Nucleus accumbens (tissue), 56 donors: ENCODE data around the gene ATXN7L1.

ENCODE experiments used
- DNase-seq, 56 donors: peaks; one replicate each; lab custom pipeline; 2025; lab: John Stamatoyannopoulos, UW

Gene ATXN7L1

DNA sequence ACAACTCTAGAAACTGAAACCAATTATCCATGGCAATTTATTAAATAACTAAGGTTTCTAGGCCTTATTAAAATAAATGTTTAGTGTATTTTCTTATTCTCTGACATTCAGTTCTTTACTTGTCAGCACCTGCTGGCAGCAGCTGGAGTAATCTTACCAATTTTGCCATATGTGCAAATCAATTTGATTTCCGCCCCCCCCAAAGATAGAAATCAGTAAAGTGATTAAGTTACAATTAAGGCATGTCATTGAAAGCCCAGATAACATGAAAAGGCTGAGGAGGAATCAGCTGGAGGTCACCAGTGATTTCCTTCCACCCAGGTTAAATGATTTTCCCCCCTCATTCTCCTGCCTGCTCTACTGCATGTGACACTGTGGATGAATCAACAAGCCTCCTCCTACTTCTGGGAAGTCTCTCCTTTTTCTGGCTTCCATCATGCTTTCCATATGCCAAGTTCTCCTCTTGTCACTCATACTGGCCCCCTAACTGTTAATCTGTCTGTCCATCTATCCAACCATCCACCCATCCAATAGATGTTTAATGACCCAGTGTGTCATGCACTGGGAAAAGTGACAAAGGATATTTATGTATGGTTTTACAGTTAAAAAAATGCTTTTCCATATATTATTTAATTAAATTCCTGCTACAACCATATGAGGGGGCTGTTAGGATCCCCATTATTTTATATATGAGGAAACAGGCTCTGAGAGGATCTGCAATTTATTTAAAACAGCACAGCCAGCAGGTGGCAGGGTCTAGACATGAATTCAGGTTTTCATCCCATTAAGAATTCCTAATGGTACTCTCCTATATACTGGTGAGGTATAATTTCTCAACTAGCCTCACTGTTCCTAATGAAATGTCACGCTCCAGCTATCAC, 116.5 kb downstream of the ATXN7L1 start:
- peak in 22 of 56 donors; percentile 1 to 77 (median 22) for DNase-seq

DNA sequence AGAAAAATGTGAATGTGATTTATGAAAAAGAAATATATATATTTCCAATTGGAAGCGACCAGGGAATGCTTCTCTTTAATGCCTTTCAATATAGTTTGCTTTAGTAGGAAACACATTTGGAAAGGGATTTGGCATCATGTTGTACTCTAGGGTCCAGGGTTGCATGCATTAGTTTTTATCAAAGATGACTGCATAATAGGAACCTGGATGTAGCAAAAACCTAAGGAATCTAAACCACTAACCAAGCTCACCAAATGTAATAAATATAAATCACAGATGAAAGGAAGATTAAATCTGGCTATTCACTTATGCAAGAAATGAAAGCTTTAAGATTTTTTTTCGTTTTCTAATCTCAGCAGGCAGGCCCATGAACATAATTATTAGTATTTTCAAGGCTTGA, 120.0 kb downstream of the ATXN7L1 start:
- DNase-seq: no peak

GRCh38 chr7:105752671-105753275, 123.6 kb downstream of the ATXN7L1 start:
- DNase-seq: peak in 1 of 56 donors; percentile 4

GRCh38 chr7:105751054-105751453, 125.3 kb downstream of the ATXN7L1 start:
- DNase-seq: no peak

- no peak for DNase-seq
These were observed 127.7 kb downstream of the ATXN7L1 start for GRCh38 chr7:105748701-105749100.

DNA sequence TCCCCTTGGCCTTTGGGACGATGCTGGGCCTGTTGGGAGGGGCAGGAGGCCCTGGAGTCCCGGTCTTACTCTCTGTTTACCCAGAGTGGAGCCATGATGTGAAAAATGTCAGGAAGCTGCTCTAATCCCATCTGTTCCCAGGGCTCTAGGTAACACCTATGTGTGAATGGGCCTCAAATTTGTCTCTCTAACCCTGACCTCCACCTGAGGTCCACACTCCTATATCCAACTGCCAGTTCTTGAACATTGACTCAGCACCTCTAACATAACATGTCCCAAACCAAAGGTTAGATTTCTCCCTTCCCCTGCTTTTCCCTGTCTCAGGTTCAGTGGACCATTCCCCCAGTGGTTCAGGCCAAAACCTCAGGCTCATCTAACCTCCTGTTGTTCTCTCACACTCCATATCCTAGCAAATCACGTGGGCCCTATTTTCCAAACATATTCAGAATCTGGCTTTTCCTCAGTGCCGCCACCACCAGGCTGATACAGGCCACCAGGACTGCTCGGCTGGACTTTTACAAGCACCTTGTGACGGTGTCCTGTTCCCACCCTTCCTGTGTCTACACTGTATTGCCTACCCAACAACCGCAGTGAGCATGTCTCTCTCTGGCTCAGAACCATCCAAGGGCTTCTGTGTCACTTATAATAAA, 130.6 kb downstream of the ATXN7L1 start:
- DNase-seq: no peak

DNA sequence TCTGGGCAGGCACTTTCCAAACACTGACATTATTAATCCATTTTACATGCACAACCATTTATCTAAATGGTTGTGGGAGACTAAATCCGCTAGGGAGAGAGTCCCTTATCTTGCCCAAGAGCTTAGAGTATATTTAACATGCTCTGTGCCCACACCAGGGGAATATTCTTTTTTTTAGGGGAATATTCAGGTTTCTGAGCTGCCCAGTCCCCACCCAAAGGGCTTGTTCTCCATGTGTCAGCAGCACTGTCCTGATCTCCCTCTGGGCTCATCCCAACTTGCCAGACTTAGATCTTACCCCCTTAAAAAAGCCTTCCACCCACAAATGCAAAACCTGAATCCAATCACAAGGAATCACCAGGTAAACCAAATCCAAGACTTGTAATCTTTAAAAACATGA, 132.1 kb downstream of the ATXN7L1 start:
- no peak for DNase-seq

DNA sequence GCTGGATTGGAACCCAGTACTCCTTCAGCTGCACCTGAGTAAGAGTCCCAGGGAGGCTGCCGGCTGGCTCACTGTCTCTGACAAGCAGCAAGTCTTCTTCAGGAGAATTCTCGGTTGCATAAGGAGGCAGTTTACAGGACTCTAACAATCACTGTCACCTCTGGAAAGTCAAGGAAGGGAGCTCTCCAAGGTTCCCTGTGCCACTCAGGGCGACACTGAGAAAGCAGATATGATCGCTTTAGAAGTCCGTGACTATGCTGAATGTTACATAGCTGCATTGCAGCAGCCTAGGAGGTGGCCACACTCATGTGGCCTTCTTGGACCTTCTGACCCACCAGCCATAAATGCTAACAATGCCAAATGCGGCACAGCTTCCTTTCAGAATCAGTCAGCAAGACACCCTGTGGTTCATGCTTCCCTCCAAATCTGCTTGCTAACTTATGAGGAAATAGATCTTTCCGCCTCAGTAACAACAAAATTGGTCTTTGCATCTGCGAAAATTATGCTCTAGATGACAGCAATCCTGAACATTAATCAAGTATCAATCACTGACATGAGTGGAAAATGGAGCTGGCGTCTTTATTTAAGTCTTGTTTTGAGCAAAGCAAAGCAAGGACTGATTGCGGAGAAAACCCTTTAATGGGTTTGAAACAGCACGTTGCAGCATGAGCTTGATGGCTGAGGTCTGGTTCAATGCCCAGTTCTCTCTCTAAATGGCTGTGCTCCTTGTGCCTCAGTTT, 132.9 kb downstream of the ATXN7L1 start:
- DNase-seq: peak in 3 of 56 donors; percentile 6 to 13 (median 6)

DNA sequence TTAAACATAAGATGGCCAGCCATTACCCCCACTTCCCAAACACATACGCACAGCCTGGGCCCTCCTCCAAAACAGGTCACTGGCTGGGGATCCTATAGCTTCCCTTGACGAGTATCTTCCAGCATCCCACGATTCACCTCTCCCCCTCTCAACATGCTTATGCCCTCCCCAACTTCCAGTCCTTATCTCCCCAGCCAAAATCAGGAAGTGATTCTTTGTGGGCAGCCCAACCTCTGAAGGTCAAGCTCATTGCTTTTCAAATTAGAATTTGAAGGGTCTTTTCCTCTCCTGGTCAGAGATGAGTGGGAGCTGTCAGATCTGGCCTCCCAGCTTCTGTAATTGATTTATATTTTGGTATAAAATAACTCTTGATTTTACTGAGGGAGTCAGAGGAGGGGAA, 133.6 kb downstream of the ATXN7L1 start:
- DNase-seq: no peak

DNA sequence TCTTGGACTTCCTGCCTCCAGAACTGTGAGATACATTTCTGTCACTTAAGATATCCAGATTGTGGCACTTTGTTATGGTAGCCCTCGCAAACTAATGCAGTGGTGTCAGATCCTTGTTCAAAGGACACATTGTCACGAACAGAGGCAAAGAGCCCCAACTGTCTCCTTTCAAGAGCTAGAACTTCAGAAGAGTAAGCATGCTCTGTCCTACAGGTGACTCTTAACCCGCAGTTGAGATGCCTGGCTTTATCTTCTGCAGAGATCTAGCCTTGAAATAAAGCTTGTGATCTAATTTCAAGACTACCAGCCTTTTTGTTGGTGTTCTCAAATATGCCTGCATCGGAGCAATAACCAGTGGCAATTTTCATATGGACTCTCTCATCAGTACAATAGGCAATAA, 134.4 kb downstream of the ATXN7L1 start:
- no peak for DNase-seq

- DNase-seq: no peak
These were observed 138.3 kb downstream of the ATXN7L1 start for GRCh38 chr7:105738133-105738532.

GRCh38 chr7:105734233-105734632, 142.2 kb downstream of the ATXN7L1 start:
- DNase-seq: no peak

DNA sequence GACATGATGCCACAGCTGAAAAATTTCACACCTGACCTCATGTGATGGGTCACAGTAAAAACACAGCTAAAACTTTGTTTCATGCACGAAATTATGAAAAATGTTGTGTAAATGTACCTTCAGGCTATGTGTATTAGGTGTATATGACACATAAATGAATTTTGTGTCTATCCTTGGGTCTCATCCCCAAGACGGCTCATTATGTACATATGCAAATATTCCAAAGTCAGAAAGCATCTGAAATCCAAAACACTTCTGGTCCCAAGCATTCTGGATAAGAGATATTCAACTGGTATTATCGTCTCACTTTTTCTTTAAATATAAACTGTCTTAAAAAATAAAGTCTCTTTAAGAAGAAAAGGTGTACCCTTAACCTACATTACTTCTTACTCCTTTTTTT, 145.4 kb downstream of the ATXN7L1 start:
- DNase-seq: no peak

DNA sequence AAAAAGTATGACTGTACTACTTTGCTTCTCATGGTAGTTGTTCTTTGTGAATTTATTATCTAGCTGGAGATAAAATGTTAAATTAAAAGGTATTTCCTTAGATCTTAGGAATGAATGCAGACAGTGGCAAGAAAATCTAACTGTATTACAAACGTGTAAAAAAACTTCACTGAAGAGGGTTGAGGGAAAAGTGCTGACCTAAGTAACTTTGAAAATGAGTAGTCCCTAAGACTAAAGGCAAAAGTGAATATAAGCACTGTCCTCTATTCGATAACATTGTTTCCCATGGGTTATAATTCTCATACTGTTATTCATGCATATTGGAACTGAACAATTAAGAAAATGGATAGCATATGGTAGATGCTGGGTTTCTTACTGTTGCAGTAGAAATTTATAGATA, 148.4 kb downstream of the ATXN7L1 start:
- DNase-seq: no peak

GRCh38 chr7:105724688-105725087, 151.7 kb downstream of the ATXN7L1 start:
- no peak for DNase-seq

- peak in 36 of 56 donors; percentile 3 to 57 (median 32) for DNase-seq
These were observed 152.8 kb downstream of the ATXN7L1 start for GRCh38 chr7:105723572-105723971.

GRCh38 chr7:105721571-105722104, 154.8 kb downstream of the ATXN7L1 start:
- DNase-seq: peak in 10 of 56 donors; percentile 13 to 38 (median 17)

DNA sequence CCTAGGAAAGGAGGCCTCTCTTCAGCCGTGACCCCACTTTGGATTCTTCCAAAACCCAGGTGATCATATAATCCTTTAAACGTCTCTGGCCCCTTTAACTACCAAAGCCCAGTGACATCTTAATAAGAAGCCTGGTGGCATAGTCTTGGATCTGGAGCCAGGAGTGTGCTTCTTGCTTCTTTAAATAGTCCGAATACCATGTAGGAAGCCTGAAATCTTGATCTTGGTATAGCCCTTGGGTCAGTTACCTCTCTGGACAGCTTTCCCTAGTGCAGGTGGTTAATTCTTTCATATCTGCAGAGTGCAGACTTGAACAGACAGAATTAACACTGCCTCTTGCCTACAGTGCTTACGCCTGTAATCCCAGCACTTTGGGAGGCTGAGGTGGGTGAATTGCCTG, 156.5 kb downstream of the ATXN7L1 start:
- no peak for DNase-seq

- no peak for DNase-seq
These were observed 157.0 kb downstream of the ATXN7L1 start for GRCh38 chr7:105719395-105719794.

- peak in 1 of 56 donors; percentile 6 for DNase-seq
These were observed 157.9 kb downstream of the ATXN7L1 start for GRCh38 chr7:105718511-105718925.
